ENCODE results near the gene ADAMTS2. TPM values are rescaled to one million over a fixed set of nuclear protein-coding genes. Genes with fewer than 3 reads are reported as not detected.

ADAMTS2 gene
- total RNA-seq, 4 donors from 2014 or later: 6.0 to 20.9 (median 13.5) TPM

GRCh38 chr5:179316982-179317381 is 28.3 kb downstream of the ADAMTS2 start:
- H3K4me1 ChIP-seq: peaks cover 0 to 6% (median 4%) of the 10 kb centered on the region in 4 donors
- H3K27ac ChIP-seq: no peak overlapping the region
- no peak for DNase-seq
- in situ Hi-C loops (cut with MboI; ENCODE audit: low pct_ligation_motif_present in 1 of 4, low pct_unique_long_range_greater_than_20kb in 1 of 4, low sequenced_read_pairs in 3 of 4) (no loop called here), intact Hi-C loops (cut with DNase I; ENCODE audit: low total_unique reads) (no loop called here)
- no peaks in the 10 kb centered on the region for H3K36me3 ChIP-seq
- H3K27me3 ChIP-seq: no peaks in the 10 kb centered on the region
- no peaks in the 10 kb centered on the region for H3K9me3 ChIP-seq
- TF ChIP-seq EP300 (IDR thresholded peaks at IDR 0.05; ENCODE audit: low read depth) (no peak), POLR2A (IDR thresholded peaks at IDR 0.05) (no peak), POLR2AphosphoS5 (IDR thresholded peaks at IDR 0.05) (no peak)
- TF ChIP-seq, protein P1, sequence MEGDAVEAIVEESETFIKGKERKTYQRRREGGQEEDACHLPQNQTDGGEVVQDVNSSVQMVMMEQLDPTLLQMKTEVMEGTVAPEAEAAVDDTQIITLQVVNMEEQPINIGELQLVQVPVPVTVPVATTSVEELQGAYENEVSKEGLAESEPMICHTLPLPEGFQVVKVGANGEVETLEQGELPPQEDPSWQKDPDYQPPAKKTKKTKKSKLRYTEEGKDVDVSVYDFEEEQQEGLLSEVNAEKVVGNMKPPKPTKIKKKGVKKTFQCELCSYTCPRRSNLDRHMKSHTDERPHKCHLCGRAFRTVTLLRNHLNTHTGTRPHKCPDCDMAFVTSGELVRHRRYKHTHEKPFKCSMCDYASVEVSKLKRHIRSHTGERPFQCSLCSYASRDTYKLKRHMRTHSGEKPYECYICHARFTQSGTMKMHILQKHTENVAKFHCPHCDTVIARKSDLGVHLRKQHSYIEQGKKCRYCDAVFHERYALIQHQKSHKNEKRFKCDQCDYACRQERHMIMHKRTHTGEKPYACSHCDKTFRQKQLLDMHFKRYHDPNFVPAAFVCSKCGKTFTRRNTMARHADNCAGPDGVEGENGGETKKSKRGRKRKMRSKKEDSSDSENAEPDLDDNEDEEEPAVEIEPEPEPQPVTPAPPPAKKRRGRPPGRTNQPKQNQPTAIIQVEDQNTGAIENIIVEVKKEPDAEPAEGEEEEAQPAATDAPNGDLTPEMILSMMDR (IDR thresholded peaks at IDR 0.05): no peak
- H3K4me3 ChIP-seq: no peak overlapping the region
- 59 to 63% methylated on average over 2 to 6 of the region's 6 CpGs for WGBS, 2 donors (ENCODE audit: low coverage in 1 of 2)

DNA sequence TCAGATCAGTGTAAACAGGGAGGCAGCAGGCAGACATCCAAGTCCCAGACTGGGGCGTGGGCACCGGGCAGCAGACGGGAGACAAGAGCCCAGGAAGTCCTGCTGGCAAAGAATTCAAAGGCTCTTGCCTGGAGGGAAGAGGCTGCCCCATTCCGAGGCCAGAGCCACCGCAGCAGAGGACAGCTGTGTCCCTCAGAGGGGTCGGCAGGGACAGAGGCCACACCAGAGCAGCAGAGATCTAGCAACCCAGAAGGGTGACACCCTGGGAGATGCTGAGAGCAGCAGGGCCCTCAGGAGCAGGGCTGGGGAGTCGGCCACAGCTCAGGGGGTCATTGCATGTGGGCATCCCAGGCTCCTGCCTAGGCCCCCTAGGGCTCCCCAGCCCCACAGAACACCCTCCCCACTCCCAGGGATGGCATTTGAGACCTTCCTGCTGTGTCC is 29.1 kb downstream of the ADAMTS2 start:
- TF ChIP-seq EP300 (IDR thresholded peaks at IDR 0.05; ENCODE audit: low read depth): no peak
- no peak for TF ChIP-seq POLR2AphosphoS5 (IDR thresholded peaks at IDR 0.05)
- no peak for TF ChIP-seq POLR2A (IDR thresholded peaks at IDR 0.05)
- TF ChIP-seq, protein P1 (IDR thresholded peaks at IDR 0.05): no peak
- intact Hi-C loops (cut with DNase I; ENCODE audit: low total_unique reads): no loop called here

DNA sequence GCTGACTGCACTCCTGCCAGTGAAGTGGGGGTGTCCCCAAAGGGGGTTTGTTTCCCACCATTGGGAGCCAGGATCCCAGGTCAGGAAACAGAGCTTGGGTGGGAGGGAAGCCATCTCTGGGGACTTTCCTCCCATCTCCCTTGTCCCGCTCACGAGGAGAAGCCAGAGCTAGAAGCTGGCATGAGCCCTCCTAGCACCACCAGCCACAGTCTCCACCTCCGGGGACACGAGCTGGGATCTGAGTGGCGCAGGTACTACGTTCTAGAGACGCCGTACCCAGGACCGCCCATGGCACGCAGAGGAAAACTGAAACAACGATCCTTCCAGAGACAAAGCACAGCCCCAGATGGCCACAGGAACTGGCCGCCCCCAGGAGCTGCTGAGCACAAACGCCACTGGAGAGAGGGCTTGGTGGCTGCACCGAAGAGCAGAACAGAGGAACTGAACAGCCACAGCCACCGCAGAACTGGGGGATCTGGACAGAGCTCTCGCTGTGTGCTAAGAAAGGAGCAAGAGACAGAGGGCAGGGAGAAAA is 29.8 kb downstream of the ADAMTS2 start:
- H3K27me3 ChIP-seq: no peaks in the 10 kb centered on the region
- 78 to 85% methylated on average over 8 to 15 of the region's 16 CpGs for WGBS, 2 donors (ENCODE audit: low coverage in 1 of 2)
- H3K36me3 ChIP-seq: no peaks in the 10 kb centered on the region
- no peak overlapping the region for H3K4me3 ChIP-seq
- H3K4me1 ChIP-seq: peaks cover 0 to 6% (median 4%) of the 10 kb centered on the region in 4 donors
- intact Hi-C loops (cut with DNase I; ENCODE audit: low total_unique reads) (no loop called here), in situ Hi-C loops (cut with MboI; ENCODE audit: low pct_ligation_motif_present in 1 of 4, low pct_unique_long_range_greater_than_20kb in 1 of 4, low sequenced_read_pairs in 3 of 4) (no loop called here)
- no peak for TF ChIP-seq EP300 (IDR thresholded peaks at IDR 0.05; ENCODE audit: low read depth)
- TF ChIP-seq, protein P1 (IDR thresholded peaks at IDR 0.05): no peak
- no peak for TF ChIP-seq POLR2A (IDR thresholded peaks at IDR 0.05)
- no peak for TF ChIP-seq POLR2AphosphoS5 (IDR thresholded peaks at IDR 0.05)
- H3K9me3 ChIP-seq: no peaks in the 10 kb centered on the region
- H3K27ac ChIP-seq: no peak overlapping the region
- DNase-seq: no peak

More for the DNA sequence above, 29.1 kb downstream of the ADAMTS2 start:
- no peak for DNase-seq
- Histone ChIP-seq H3K36me3 (no peaks in the 10 kb centered on the region), H3K4me1 (peaks cover 0 to 6% (median 4%) of the 10 kb centered on the region in 4 donors), H3K4me3 (no peak overlapping the region), H3K9me3 (no peaks in the 10 kb centered on the region), H3K27me3 (no peaks in the 10 kb centered on the region), H3K27ac (no peak overlapping the region)
- 54% methylated on average over 7 of the region's 7 CpGs; no CpG with 5 or more reads in 1 of the 2 donors for WGBS, 2 donors (ENCODE audit: low coverage in 1 of 2)
- in situ Hi-C loops (cut with MboI; ENCODE audit: low pct_ligation_motif_present in 1 of 4, low pct_unique_long_range_greater_than_20kb in 1 of 4, low sequenced_read_pairs in 3 of 4): no loop called here

- intact Hi-C loops (cut with DNase I; ENCODE audit: low total_unique reads): no loop called here
- WGBS, 2 donors (ENCODE audit: low coverage in 1 of 2): 68% methylated on average over 12 of the region's 12 CpGs; no CpG with 5 or more reads in 1 of the 2 donors
- H3K27me3 ChIP-seq: no peaks in the 10 kb centered on the region
- no peaks in the 10 kb centered on the region for H3K36me3 ChIP-seq
- no peak for DNase-seq
- H3K9me3 ChIP-seq: no peaks in the 10 kb centered on the region
- peak overlapping the region; percentile 46 to 61 (median 50) for H3K27ac ChIP-seq
- in situ Hi-C loops (cut with MboI; ENCODE audit: low pct_ligation_motif_present in 1 of 4, low pct_unique_long_range_greater_than_20kb in 1 of 4, low sequenced_read_pairs in 3 of 4): no loop called here
- no peak overlapping the region for H3K4me3 ChIP-seq
- no peak for TF ChIP-seq POLR2A (IDR thresholded peaks at IDR 0.05)
- TF ChIP-seq EP300 (IDR thresholded peaks at IDR 0.05; ENCODE audit: low read depth): no peak
- TF ChIP-seq, protein P1 (IDR thresholded peaks at IDR 0.05): no peak
- no peak for TF ChIP-seq POLR2AphosphoS5 (IDR thresholded peaks at IDR 0.05)
- H3K4me1 ChIP-seq: peaks cover 0 to 6% (median 4%) of the 10 kb centered on the region in 4 donors
These were observed 30.5 kb downstream of the ADAMTS2 start for GRCh38 chr5:179314606-179315355.

Data from transverse colon (tissue), 4 donors.